Sigmoid colon (tissue), 7 donors: Measurements from ENCODE around the gene SIRT4. TPM values are rescaled to one million over a fixed set of nuclear protein-coding genes. Genes with fewer than 3 reads are reported as not detected.

Source experiments
- DNase-seq: peaks from one replicate; pipeline ENCODE4 v3.0.0-alpha.2; 2019
- H3K27ac ChIP-seq, 4 donors: fragments of 200-600 bp; sonication (generic); one replicate each; pipeline ENCODE4 v1.5.1; 2016 to 2019; ENCODE audit warnings: mild to moderate bottlenecking in 1 of 4
- H3K27me3 ChIP-seq, 3 donors: fragments of 200-600 bp; sonication (generic); one replicate each; pipeline ENCODE4 v1.5.1; 2019; ENCODE audit warnings: mild to moderate bottlenecking in 1 of 3
- H3K36me3 ChIP-seq, 4 donors: fragments of 200-600 bp; sonication (generic); one replicate each; pipeline ENCODE4 v1.5.1; 2016 to 2019
- H3K4me1 ChIP-seq, 4 donors: fragments of 200-600 bp; sonication (generic); one replicate each; pipeline ENCODE4 v1.5.1; 2017 to 2019
- H3K4me3 ChIP-seq, 4 donors: fragments of 200-600 bp; sonication (generic); one replicate each; pipeline ENCODE4 v1.5.1; 2017 to 2019; ENCODE audit warnings: mild to moderate bottlenecking in 2 of 4, moderate library complexity in 1 of 4
- H3K9me3 ChIP-seq, 4 donors: fragments of 200-600 bp in 3 of 4; sonication (generic) in 3 of 4; one replicate each; pipeline versions ENCODE4 v1.5.1 to v1.6.1; 2013 to 2019
- CTCF ChIP-seq, 4 experiments: fragments of 450-650 bp in 3 of 4; fragments of 200-600 bp in 1 of 4; IDR thresholded peaks; one replicate each; pipeline ENCODE4 v1.5.1; 2016 to 2019; ENCODE audit warnings: antibody characterized with exemption in 4 of 4, mild to moderate bottlenecking in 3 of 4, moderate library complexity in 2 of 4
- EP300 ChIP-seq, 4 donors: sonication (generic); formaldehyde crosslinking; IDR thresholded peaks; one replicate each; pipeline ENCODE4 v1.6.1; 2017; ENCODE audit warnings: antibody characterized with exemption in 4 of 4
- POLR2A ChIP-seq, 2 donors: fragments of 450-650 bp; IDR thresholded peaks; one replicate each; pipeline ENCODE4 v1.6.1; 2016; ENCODE audit warnings: antibody characterized with exemption in 2 of 2, mild to moderate bottlenecking in 2 of 2, moderate library complexity in 2 of 2
- POLR2AphosphoS5 ChIP-seq, 4 donors: sonication (generic); formaldehyde crosslinking; IDR thresholded peaks; one replicate each; pipeline ENCODE4 v1.6.1; 2017; ENCODE audit warnings: antibody characterized with exemption in 4 of 4
- WGBS, 2 donors: extraction: QIAGEN DNeasy Blood & Tissue Kit; methylation state at CpG; one replicate each; pipeline ENCODE4 v1.1.7; 2013; 5-methylcytosine and 5-hydroxymethylcytosine counted together
- intact Hi-C: fragments of 100-400 bp; cut with DNase I; formaldehyde crosslinking; loops from one replicate; pipeline ENCODE4 v1.15.1; 2023
- polyA plus RNA-seq, 3 donors: library from polyadenylated mRNA; stranded (reverse); fragments of 200-250 nt; gene quantifications; one replicate each; pipeline ENCODE4 v1.2.3, GENCODE V29; 2013
- total RNA-seq, 4 donors: library from RNA; depleted of rRNA; stranded (reverse); fragments of >200 nt; gene quantifications; one replicate each; pipeline ENCODE4 v1.1.0, GENCODE V29; 2016
- donor health status: healthy with polysubstance abuse.
- donor health status: Bipolar disorder and iron deficiency.
- donor health status: healthy.

The SIRT4 gene
- total and polyA plus RNA-seq, 7 donors, result 0.69 to 3.6 (median 2.8) TPM

GRCh38 chr12:120265473-120266179 lies 36.5 kb upstream of the SIRT4 start, which contains the start of gene PXN:
PXN (minus strand) TSS chr12:120265730; CDS start chr12:120265629, 101 bp downstream.
- no peaks in the 10 kb centered on the region for H3K36me3 ChIP-seq
- H3K9me3 ChIP-seq, result no peaks in the 10 kb centered on the region
- peak within 1 kb of the TSS; percentile 88 to 96 (median 95) for H3K27ac ChIP-seq
- TF ChIP-seq CTCF (IDR thresholded peaks at IDR 0.05), result peak; percentile 64 to 85 (median 68)
- TF ChIP-seq POLR2A (IDR thresholded peaks at IDR 0.05), result peak in 1 of 2 donors; percentile 31
- no peak for TF ChIP-seq EP300 (IDR thresholded peaks at IDR 0.05)
- TF ChIP-seq POLR2AphosphoS5 (IDR thresholded peaks at IDR 0.05), result peak; percentile 73 to 90 (median 80)
- 1 to 3% methylated on average over 81 of the region's 81 CpGs for WGBS, 2 donors
- peak within 1 kb of the TSS; percentile 86 to 99 (median 91) for H3K4me3 ChIP-seq
- peaks cover 0 to 45% (median 43%) of the 10 kb centered on the region in 4 donors for H3K4me1 ChIP-seq
- peak; percentile 94 for DNase-seq
- intact Hi-C loops, result loop anchor here (1.0 to 2.0 kb wide), 3 partner anchors 25 to 65 kb away; partner anchors contain the start of genes RNU4-2 and RPLP0
- H3K27me3 ChIP-seq, result no peaks in the 10 kb centered on the region

GRCh38 chr12:120266180-120266870 lies 35.8 kb upstream of the SIRT4 start:
- peak overlapping the region in 1 of 4 donors; percentile 20 for H3K27ac ChIP-seq
- WGBS, 2 donors, result 36 to 48% methylated on average over 8 of the region's 8 CpGs
- H3K36me3 ChIP-seq, result no peaks in the 10 kb centered on the region
- H3K27me3 ChIP-seq, result no peaks in the 10 kb centered on the region
- intact Hi-C loops, result loop anchor here (1.0 kb wide), 1 partner anchor 38 kb away; no protein-coding TSS in a partner anchor
- peaks cover 0 to 38% (median 36%) of the 10 kb centered on the region in 4 donors for H3K4me1 ChIP-seq
- no peak overlapping the region for H3K4me3 ChIP-seq
- DNase-seq, result no peak
- no peaks in the 10 kb centered on the region for H3K9me3 ChIP-seq
- TF ChIP-seq CTCF (IDR thresholded peaks at IDR 0.05), result no peak
- no peak for TF ChIP-seq EP300 (IDR thresholded peaks at IDR 0.05)

- intact Hi-C loops, result no loop called here
- 25 to 41% methylated on average over 4 of the region's 4 CpGs for WGBS, 2 donors
- no peak for DNase-seq
- H3K9me3 ChIP-seq, result no peaks in the 10 kb centered on the region
- no peaks in the 10 kb centered on the region for H3K27me3 ChIP-seq
- peaks cover 0 to 24% (median 22%) of the 10 kb centered on the region in 4 donors for H3K4me1 ChIP-seq
- H3K4me3 ChIP-seq, result no peak overlapping the region
- H3K36me3 ChIP-seq, result no peaks in the 10 kb centered on the region
- no peak for TF ChIP-seq POLR2AphosphoS5 (IDR thresholded peaks at IDR 0.05)
- no peak for TF ChIP-seq CTCF (IDR thresholded peaks at IDR 0.05)
- no peak for TF ChIP-seq POLR2A (IDR thresholded peaks at IDR 0.05)
- no peak for TF ChIP-seq EP300 (IDR thresholded peaks at IDR 0.05)
- no peak overlapping the region for H3K27ac ChIP-seq
Observed at GRCh38 chr12:120267736-120268135, 34.4 kb upstream of the SIRT4 start.

GRCh38 chr12:120276734-120277133 lies 25.4 kb upstream of the SIRT4 start:
- TF ChIP-seq EP300 (IDR thresholded peaks at IDR 0.05) (no peak), POLR2AphosphoS5 (IDR thresholded peaks at IDR 0.05) (no peak), CTCF (IDR thresholded peaks at IDR 0.05) (no peak), POLR2A (IDR thresholded peaks at IDR 0.05) (no peak)
- H3K4me3 ChIP-seq, result no peak overlapping the region

More at GRCh38 chr12:120276734-120277133, 25.4 kb upstream of the SIRT4 start:
- H3K4me1 ChIP-seq, result no peaks in the 10 kb centered on the region
- no peak overlapping the region for H3K27ac ChIP-seq
- no peaks in the 10 kb centered on the region for H3K9me3 ChIP-seq
- intact Hi-C loops, result no loop called here
- DNase-seq, result no peak
- WGBS, 2 donors, result 92 to 96% methylated on average over 6 of the region's 6 CpGs
- no peaks in the 10 kb centered on the region for H3K27me3 ChIP-seq
- H3K36me3 ChIP-seq, result no peaks in the 10 kb centered on the region
